Osteocyte (in vitro differentiated cells): Measurements from ENCODE around the gene CLMN. TPM values are rescaled to one million over a fixed set of nuclear protein-coding genes. Genes with fewer than 3 reads are reported as not detected.

ENCODE experiments used
- DNase-seq: peaks from one replicate; pipeline ENCODE4 v3.0.0; 2021; ENCODE audit warnings: mixed read lengths; ENCODE audit not compliant: unreplicated experiment; ENCODE audit errors: extremely low spot score
- H3K27ac Mint-ChIP-seq: one replicate; pipeline ENCODE4 v1.8.0; 2021; ENCODE audit warnings: mild to moderate bottlenecking, mixed read lengths; ENCODE audit not compliant: unreplicated experiment
- H3K27me3 Mint-ChIP-seq: one replicate; pipeline ENCODE4 v1.8.0; 2021; ENCODE audit warnings: mixed read lengths; ENCODE audit not compliant: unreplicated experiment
- H3K36me3 Mint-ChIP-seq: one replicate; pipeline ENCODE4 v1.8.0; 2021; ENCODE audit warnings: mixed read lengths; ENCODE audit not compliant: unreplicated experiment
- H3K4me1 Mint-ChIP-seq: one replicate; pipeline ENCODE4 v1.8.0; 2021; ENCODE audit warnings: mixed read lengths; ENCODE audit not compliant: unreplicated experiment
- H3K4me3 Mint-ChIP-seq: one replicate; pipeline ENCODE4 v1.8.0; 2021; ENCODE audit warnings: mild to moderate bottlenecking, moderate library complexity, mixed read lengths; ENCODE audit not compliant: unreplicated experiment
- H3K9me3 Mint-ChIP-seq: one replicate; pipeline ENCODE4 v1.8.0; 2021; ENCODE audit warnings: mixed read lengths; ENCODE audit not compliant: unreplicated experiment
- total RNA-seq: library from RNA; stranded (reverse); gene quantifications from 2 replicates; pipeline ENCODE4 v1.2.1, GENCODE V29; 2021
- TF ChIP-seq, protein P1 (sequence below): fragments of 200-600 bp; sonication (generic); IDR thresholded peaks from 2 replicates; pipeline ENCODE4 v1.5.0; 2021; ENCODE audit warnings: antibody characterized with exemption, mild to moderate bottlenecking, moderate library complexity

Gene CLMN
- total RNA-seq, 1 donor from 2014 or later = 5.4 TPM

DNA sequence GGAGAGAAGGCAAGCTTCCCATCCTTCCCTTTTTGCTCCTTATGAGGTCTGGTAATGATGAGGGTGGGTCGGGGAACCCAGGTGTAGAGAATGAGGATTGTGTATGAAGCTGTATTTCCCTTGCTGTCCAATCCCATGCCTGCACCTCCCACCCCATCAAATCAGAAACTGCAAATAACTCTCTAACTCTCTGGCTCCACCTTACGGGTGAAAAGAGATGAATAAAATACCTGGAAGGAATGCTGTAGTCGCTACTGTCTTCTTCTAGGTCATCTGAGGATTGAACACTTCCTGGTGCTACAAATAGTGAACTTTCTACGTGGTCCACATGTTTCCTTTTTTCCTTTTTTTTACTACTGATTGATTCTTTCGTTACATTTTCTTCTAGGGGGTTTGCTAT is 123.4 kb downstream of the CLMN start:
- Mint-ChIP-seq H3K36me3 (no peaks in the 10 kb centered on the region), H3K27ac (no peak overlapping the region), H3K4me3 (no peak overlapping the region), H3K4me1 (no peaks in the 10 kb centered on the region), H3K9me3 (no peaks in the 10 kb centered on the region), H3K27me3 (no peaks in the 10 kb centered on the region)
- TF ChIP-seq, protein P1, sequence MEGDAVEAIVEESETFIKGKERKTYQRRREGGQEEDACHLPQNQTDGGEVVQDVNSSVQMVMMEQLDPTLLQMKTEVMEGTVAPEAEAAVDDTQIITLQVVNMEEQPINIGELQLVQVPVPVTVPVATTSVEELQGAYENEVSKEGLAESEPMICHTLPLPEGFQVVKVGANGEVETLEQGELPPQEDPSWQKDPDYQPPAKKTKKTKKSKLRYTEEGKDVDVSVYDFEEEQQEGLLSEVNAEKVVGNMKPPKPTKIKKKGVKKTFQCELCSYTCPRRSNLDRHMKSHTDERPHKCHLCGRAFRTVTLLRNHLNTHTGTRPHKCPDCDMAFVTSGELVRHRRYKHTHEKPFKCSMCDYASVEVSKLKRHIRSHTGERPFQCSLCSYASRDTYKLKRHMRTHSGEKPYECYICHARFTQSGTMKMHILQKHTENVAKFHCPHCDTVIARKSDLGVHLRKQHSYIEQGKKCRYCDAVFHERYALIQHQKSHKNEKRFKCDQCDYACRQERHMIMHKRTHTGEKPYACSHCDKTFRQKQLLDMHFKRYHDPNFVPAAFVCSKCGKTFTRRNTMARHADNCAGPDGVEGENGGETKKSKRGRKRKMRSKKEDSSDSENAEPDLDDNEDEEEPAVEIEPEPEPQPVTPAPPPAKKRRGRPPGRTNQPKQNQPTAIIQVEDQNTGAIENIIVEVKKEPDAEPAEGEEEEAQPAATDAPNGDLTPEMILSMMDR = peak; percentile 20
- no peak for DNase-seq

DNA sequence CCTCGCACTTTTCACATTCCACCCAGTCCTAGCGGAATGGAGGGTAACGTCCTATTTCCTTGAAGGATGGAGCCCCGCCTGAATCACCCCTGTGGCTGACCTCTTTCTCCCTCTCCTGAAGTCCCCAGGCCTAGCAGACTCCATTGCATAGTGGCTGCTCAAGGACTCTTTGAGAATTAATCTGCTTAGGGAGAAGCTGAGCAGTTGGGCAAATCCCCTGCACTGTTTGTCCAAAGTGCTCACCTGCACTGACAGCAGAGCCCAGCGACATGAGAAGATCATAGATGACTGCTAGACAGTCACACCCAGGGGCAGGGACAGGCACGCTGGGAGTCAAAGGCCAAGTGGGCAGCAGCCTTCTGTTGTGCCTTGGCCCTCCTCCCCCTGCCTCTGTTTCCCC is 124.7 kb downstream of the CLMN start:
- DNase-seq = no peak
- Mint-ChIP-seq H3K4me3 (no peak overlapping the region), H3K27ac (no peak overlapping the region), H3K4me1 (no peaks in the 10 kb centered on the region), H3K27me3 (no peaks in the 10 kb centered on the region), H3K9me3 (no peaks in the 10 kb centered on the region), H3K36me3 (no peaks in the 10 kb centered on the region)
- TF ChIP-seq, protein P1 = no peak

DNA sequence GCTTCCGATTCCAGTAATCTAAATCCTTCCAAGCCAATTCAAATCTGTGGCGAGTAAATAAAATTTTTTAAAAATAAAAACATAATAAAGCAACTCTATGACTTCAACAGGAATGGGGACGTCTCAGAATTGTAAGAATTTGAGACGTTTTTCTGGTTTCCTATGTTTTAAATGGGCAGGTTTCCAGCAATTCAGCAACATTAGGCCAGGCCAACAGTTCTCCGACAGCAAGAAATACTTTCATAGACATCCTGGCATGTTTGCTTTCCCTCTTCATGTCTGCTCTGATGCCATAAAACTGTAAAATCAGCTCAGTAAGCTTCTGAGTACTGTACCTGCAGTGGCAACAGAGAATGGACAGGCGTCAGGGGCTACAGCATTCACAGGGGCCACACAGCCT is 126.6 kb downstream of the CLMN start:
- H3K27ac Mint-ChIP-seq = no peak overlapping the region
- DNase-seq = no peak
- peaks cover 4% of the 10 kb centered on the region for H3K36me3 Mint-ChIP-seq
- no peaks in the 10 kb centered on the region for H3K27me3 Mint-ChIP-seq
- peaks cover 1% of the 10 kb centered on the region for H3K4me1 Mint-ChIP-seq
- TF ChIP-seq, protein P1 = no peak
- H3K9me3 Mint-ChIP-seq = peaks cover 7% of the 10 kb centered on the region
- H3K4me3 Mint-ChIP-seq = no peak overlapping the region

GRCh38 chr14:95192311-95192710 is 127.4 kb downstream of the CLMN start:
- Mint-ChIP-seq H3K36me3 (peaks cover 6% of the 10 kb centered on the region), H3K27ac (no peak overlapping the region), H3K9me3 (peaks cover 10% of the 10 kb centered on the region), H3K4me3 (no peak overlapping the region), H3K4me1 (peaks cover 1% of the 10 kb centered on the region), H3K27me3 (no peaks in the 10 kb centered on the region)
- TF ChIP-seq, protein P1 = no peak
- DNase-seq = no peak

- peaks cover 6% of the 10 kb centered on the region for H3K36me3 Mint-ChIP-seq
- H3K4me3 Mint-ChIP-seq = no peak overlapping the region
- TF ChIP-seq, protein P1 = no peak
- H3K27me3 Mint-ChIP-seq = no peaks in the 10 kb centered on the region
- no peak for DNase-seq
- H3K27ac Mint-ChIP-seq = no peak overlapping the region
- H3K4me1 Mint-ChIP-seq = peaks cover 1% of the 10 kb centered on the region
- peaks cover 10% of the 10 kb centered on the region for H3K9me3 Mint-ChIP-seq
Observed at GRCh38 chr14:95191445-95192199, 128.1 kb downstream of the CLMN start.
